B cell (primary cell): ENCODE results near the gene USP26. TPM values are rescaled to one million over a fixed set of nuclear protein-coding genes. Genes with fewer than 3 reads are reported as not detected.

Experiments
- ATAC-seq: fragments of 200-7000 bp; cut with Tn5 transposase; one replicate; pipeline ENCODE4 v1.10.0; 2021; ENCODE audit warnings: low read depth, mild to moderate bottlenecking, moderate number of reproducible peaks, moderate library complexity
- CTCF ChIA-PET: fragments of 350-600 bp; sonication (Branson Sonifier 250); formaldehyde crosslinking; loops from one replicate; lab custom pipeline; 2021; ENCODE audit warnings: antibody characterized with exemption, inconsistent platforms; lab: Charles Lee
- POLR2A ChIA-PET: fragments of 350-600 bp; sonication (Branson Sonifier 250); formaldehyde crosslinking; loops from one replicate; lab custom pipeline; 2021; ENCODE audit warnings: antibody characterized with exemption; lab: Charles Lee
- DNase-seq: peaks from one replicate; pipeline ENCODE4 v3.0.0; 2013
- H2AFZ ChIP-seq: 2 replicates; pipeline ENCODE4 v1.6.1; 2012; ENCODE audit warnings: mild to moderate bottlenecking, low read depth, low read length; ENCODE audit not compliant: insufficient read depth, poor library complexity, severe bottlenecking
- H3K27ac ChIP-seq, 2 donors: 1 replicate in 1 of 2; 2 replicates in 1 of 2; pipeline ENCODE4 v1.5.1; 2012 to 2013; ENCODE audit warnings: low read length in 2 of 2, mild to moderate bottlenecking in 2 of 2, moderate library complexity in 1 of 2
- H3K27me3 ChIP-seq, 4 experiments: fragments of 200-600 bp in 1 of 4; sonication (generic) in 1 of 4; replicated peaks in 1 of 4; 1 replicate in 2 of 4; 2 replicates in 2 of 4; pipeline versions ENCODE4 v1.6.1 to v1.7.0; 2013 to 2016; ENCODE audit warnings: low read length in 3 of 4, mild to moderate bottlenecking in 2 of 4, mixed read lengths in 1 of 4, moderate library complexity in 1 of 4; ENCODE audit not compliant: insufficient read depth in 4 of 4, control insufficient read depth in 3 of 4; ENCODE audit errors: control extremely low read depth in 1 of 4
- H3K36me3 ChIP-seq, 2 experiments: replicated peaks in 1 of 2; 1 replicate in 1 of 2; 2 replicates in 1 of 2; pipeline versions ENCODE4 v1.6.1 to v1.7.1; 2013; ENCODE audit warnings: low read length in 1 of 2; ENCODE audit not compliant: insufficient read depth in 2 of 2, control insufficient read depth in 1 of 2; ENCODE audit errors: control extremely low read depth in 1 of 2, extremely low read depth in 1 of 2
- H3K4me1 ChIP-seq, 2 donors: fragments of 200-600 bp in 1 of 2; sonication (generic) in 1 of 2; 1 replicate in 1 of 2; 2 replicates in 1 of 2; pipeline versions ENCODE4 v1.5.1 to v1.6.1; 2013 to 2017; ENCODE audit warnings: low read length in 2 of 2; ENCODE audit not compliant: control insufficient read depth in 2 of 2, insufficient read depth in 2 of 2
- H3K4me2 ChIP-seq: replicated peaks from 2 replicates; pipeline ENCODE3; 2012; ENCODE audit warnings: mild to moderate bottlenecking, low read depth, low read length; ENCODE audit not compliant: poor library complexity, severe bottlenecking
- H3K4me3 ChIP-seq, 5 experiments: fragments of 200-600 bp in 1 of 5; sonication (generic) in 1 of 5; 1 replicate in 3 of 5; 2 replicates in 2 of 5; pipeline versions ENCODE4 v1.5.1 to v1.7.0; 2011 to 2016; ENCODE audit warnings: low read length in 4 of 5, mild to moderate bottlenecking in 4 of 5, low read depth in 2 of 5, control low read depth in 1 of 5, moderate library complexity in 1 of 5; ENCODE audit not compliant: insufficient read depth in 1 of 5; ENCODE audit errors: control extremely low read depth in 1 of 5, extremely low read depth in 1 of 5
- H3K79me2 ChIP-seq: fragments of 200-600 bp; sonication (generic); one replicate; pipeline ENCODE4 v1.6.0; 2016; ENCODE audit warnings: low read length; ENCODE audit not compliant: control insufficient read depth, insufficient read depth
- H3K9ac ChIP-seq: fragments of 200-600 bp; sonication (generic); 2 replicates; pipeline ENCODE4 v1.6.1; 2017; ENCODE audit warnings: mild to moderate bottlenecking, low read length, moderate library complexity
- H3K9me3 ChIP-seq, 3 donors: one replicate each; pipeline versions ENCODE4 v1.6.1 to v1.7.1; 2013; ENCODE audit warnings: low read length in 2 of 3; ENCODE audit not compliant: control insufficient read depth in 2 of 3, insufficient read depth in 1 of 3; ENCODE audit errors: control extremely low read depth in 1 of 3
- H4K20me1 ChIP-seq: 2 replicates; pipeline ENCODE4 v1.6.0; 2012; ENCODE audit warnings: mild to moderate bottlenecking, low read length; ENCODE audit not compliant: insufficient read depth, control insufficient read depth, poor library complexity, severe bottlenecking
- H3K27ac Mint-ChIP-seq: one replicate; pipeline ENCODE4 v1.8.0; 2021; ENCODE audit warnings: mixed read lengths
- H3K27me3 Mint-ChIP-seq: one replicate; pipeline ENCODE4 v1.8.0; 2021; ENCODE audit warnings: mixed read lengths
- H3K4me1 Mint-ChIP-seq: one replicate; pipeline ENCODE4 v1.8.0; 2021; ENCODE audit warnings: mixed read lengths
- H3K4me3 Mint-ChIP-seq: one replicate; pipeline ENCODE4 v1.8.0; 2021; ENCODE audit warnings: mixed read lengths
- H3K9me3 Mint-ChIP-seq: one replicate; pipeline ENCODE4 v1.8.0; 2022; ENCODE audit warnings: mixed read lengths; ENCODE audit not compliant: insufficient read depth
- CTCF ChIP-seq: fragments of 200-600 bp; IDR thresholded peaks from one replicate; pipeline ENCODE4 v1.8.0; 2022; ENCODE audit warnings: antibody characterized with exemption, mild to moderate bottlenecking
- EZH2 ChIP-seq: IDR thresholded peaks from 2 replicates; pipeline ENCODE4 v1.6.1; 2012; ENCODE audit warnings: borderline replicate concordance, low read depth, mild to moderate bottlenecking, moderate library complexity, low read length; ENCODE audit not compliant: insufficient read depth, poor library complexity, severe bottlenecking
- intact Hi-C: fragments of 100-400 bp; cut with micrococcal nuclease; formaldehyde crosslinking; loops from one replicate; pipeline ENCODE4 v1.10.0; 2022
- polyA plus RNA-seq: library from polyadenylated mRNA; depleted of rRNA; stranded (reverse); fragments of >200 nt; gene quantifications from 2 replicates; pipeline ENCODE4 v1.2.3, GENCODE V29; 2012
- total RNA-seq, 2 donors: library from RNA; stranded (reverse); fragments of 120-200 nt in 1 of 2; gene quantifications; 1 replicate in 1 of 2; 2 replicates in 1 of 2; pipeline versions ENCODE4 v1.2.3 to v1.2.4, GENCODE V29; 2013 to 2022

The USP26 gene
- total and polyA plus RNA-seq, 2 donors (not counting 1 experiment from before 2014, with no cell fraction given) = not detected

- no peaks in the 10 kb centered on the region for H3K4me1 ChIP-seq
- no peak overlapping the region for H3K4me2 ChIP-seq
- Mint-ChIP-seq H3K4me3 (no peak overlapping the region), H3K9me3 (no peaks in the 10 kb centered on the region), H3K27ac (no peak overlapping the region), H3K27me3 (no peaks in the 10 kb centered on the region), H3K4me1 (no peaks in the 10 kb centered on the region)
- POLR2A ChIA-PET = no interaction called here
- TF ChIP-seq EZH2 = no peak
- no peak for TF ChIP-seq CTCF
- H3K9ac ChIP-seq = no peak overlapping the region
- CTCF ChIA-PET = no interaction called here
- H3K36me3 ChIP-seq = no peaks in the 10 kb centered on the region
- intact Hi-C loops = no loop called here
- DNase-seq (no peak), ATAC-seq (no peak)
- H3K27me3 ChIP-seq = no peaks in the 10 kb centered on the region
- no peak overlapping the region for H2AFZ ChIP-seq
- H3K9me3 ChIP-seq = no peaks in the 10 kb centered on the region
- no peaks in the 10 kb centered on the region for H4K20me1 ChIP-seq
- H3K27ac ChIP-seq = no peak overlapping the region
- H3K4me3 ChIP-seq = no peak overlapping the region
- H3K79me2 ChIP-seq = no peaks in the 10 kb centered on the region
Observed at GRCh38 chrX:133090236-133090809, 6.6 kb downstream of the USP26 start.

- no peak for DNase-seq
- H3K27ac Mint-ChIP-seq = no peak overlapping the region
- H3K36me3 ChIP-seq = no peaks in the 10 kb centered on the region
- H3K4me2 ChIP-seq = no peak overlapping the region
- no peak overlapping the region for H3K9ac ChIP-seq
- H3K4me1 Mint-ChIP-seq = no peaks in the 10 kb centered on the region
- intact Hi-C loops = no loop called here
- no peak overlapping the region for H3K4me3 Mint-ChIP-seq
- H3K27me3 ChIP-seq = no peaks in the 10 kb centered on the region
- H2AFZ ChIP-seq = no peak overlapping the region
- no peak overlapping the region for H3K4me3 ChIP-seq
- POLR2A ChIA-PET = no interaction called here
- no peak overlapping the region for H3K27ac ChIP-seq
- H3K4me1 ChIP-seq = no peaks in the 10 kb centered on the region
- H3K79me2 ChIP-seq = no peaks in the 10 kb centered on the region
- CTCF ChIA-PET = no interaction called here
- ATAC-seq = no peak
- no peaks in the 10 kb centered on the region for H3K27me3 Mint-ChIP-seq
- no peaks in the 10 kb centered on the region for H3K9me3 Mint-ChIP-seq
- no peaks in the 10 kb centered on the region for H3K9me3 ChIP-seq
- H4K20me1 ChIP-seq = no peaks in the 10 kb centered on the region
- no peak for TF ChIP-seq CTCF
- no peak for TF ChIP-seq EZH2
Observed at GRCh38 chrX:133089411-133089810, 7.5 kb downstream of the USP26 start.
